HG02642 (cell line): ENCODE results near the gene EGFL8.
A peak's percentile ranks its signal among the peaks of the same experiment; 100 is the strongest.
"Not testable (repeated sequence)": the region's sequence is repeated elsewhere in the genome, so short reads cannot be mapped to it uniquely, and the experiment has no call there.

Source experiments
- ATAC-seq: cut with Tn5 transposase; IDR thresholded peaks from one replicate; pipeline ENCODE4 v1.9.1; 2021; ENCODE audit warnings: mild to moderate bottlenecking; ENCODE audit not compliant: unreplicated experiment, poor library complexity

EGFL8 gene

GRCh38 chr6:32181915-32182529 lies 17.6 kb downstream of the EGFL8 start:
- ATAC-seq, result no peak

GRCh38 chr6:32182555-32182981 lies 18.2 kb downstream of the EGFL8 start:
- ATAC-seq, result no peak

- ATAC-seq, result no peak
These were observed 18.6 kb downstream of the EGFL8 start for GRCh38 chr6:32183030-32183429.

- ATAC-seq, result no peak
These were observed 19.2 kb downstream of the EGFL8 start for GRCh38 chr6:32183483-32184083.

- ATAC-seq, result no peak
These were observed 19.8 kb downstream of the EGFL8 start, which contains the start of gene AGER for GRCh38 chr6:32184084-32184640. Gene AGER (minus strand): TSS chr6:32184253. CDS start chr6:32184222, 31 bp downstream.

- ATAC-seq, result not testable (repeated sequence)
These were observed 21.3 kb downstream of the EGFL8 start for GRCh38 chr6:32185681-32186131.

- not testable (repeated sequence) for ATAC-seq
These were observed 21.9 kb downstream of the EGFL8 start for GRCh38 chr6:32186151-32186840.

- ATAC-seq, result no peak
These were observed 22.8 kb downstream of the EGFL8 start for GRCh38 chr6:32187009-32187709.

GRCh38 chr6:32187725-32188380 lies 23.5 kb downstream of the EGFL8 start:
- not testable (repeated sequence) for ATAC-seq

GRCh38 chr6:32188381-32189068 lies 24.1 kb downstream of the EGFL8 start:
- ATAC-seq, result no peak

GRCh38 chr6:32189069-32189741 lies 24.8 kb downstream of the EGFL8 start:
- no peak for ATAC-seq

- no peak for ATAC-seq
These were observed 25.3 kb downstream of the EGFL8 start for GRCh38 chr6:32189742-32190053.

- peak; percentile 69 for ATAC-seq
These were observed 25.9 kb downstream of the EGFL8 start, which contains the start of gene PBX2 for GRCh38 chr6:32190054-32190851. Gene PBX2 (minus strand): TSS chr6:32190202. CDS start chr6:32189915, 287 bp downstream.

- no peak for ATAC-seq
These were observed 26.7 kb downstream of the EGFL8 start for GRCh38 chr6:32190911-32191677.

GRCh38 chr6:32191696-32192607 lies 27.6 kb downstream of the EGFL8 start:
- ATAC-seq, result no peak

- no peak for ATAC-seq
These were observed 28.2 kb downstream of the EGFL8 start, which contains the start of gene GPSM3 for GRCh38 chr6:32192608-32193039. Gene GPSM3 (minus strand): TSS chr6:32192643. CDS start chr6:32192513, 130 bp downstream.
